ENCODE data around the gene SOX15.

- TF ChIP-seq POLR2AphosphoS5 (IDR thresholded peaks at IDR 0.05; ENCODE audit: low read depth, low read length), result no peak
- TF ChIP-seq HBP1 (CRISPR knock-in tag; IDR thresholded peaks at IDR 0.05; ENCODE audit: low read depth), result no peak
- no peak for TF ChIP-seq CTCF (CRISPR knock-in tag; IDR thresholded peaks at IDR 0.05)
- TF ChIP-seq NCOA2 (CRISPR knock-in tag; IDR thresholded peaks at IDR 0.05), result no peak
- no peak for TF ChIP-seq MYC (CRISPR knock-in tag; IDR thresholded peaks at IDR 0.05; ENCODE audit: borderline replicate concordance)
- no peak for TF ChIP-seq DR1 (CRISPR knock-in tag; IDR thresholded peaks at IDR 0.05)
- TF ChIP-seq ZNF704 (CRISPR knock-in tag; IDR thresholded peaks at IDR 0.05; ENCODE audit: borderline replicate concordance), result no peak
- TF ChIP-seq KAT2B (IDR thresholded peaks at IDR 0.05; ENCODE audit: borderline replicate concordance, low read depth, low read length), result no peak
- TF ChIP-seq PCBP2 (optimal IDR thresholded peaks at IDR 0.05; ENCODE audit: low read depth, low read length, poor library complexity, severe bottlenecking), result no peak
- no peak for TF ChIP-seq STAT5B (CRISPR knock-in tag; IDR thresholded peaks at IDR 0.05)
- no peak for TF ChIP-seq FOSL2 (CRISPR knock-in tag; IDR thresholded peaks at IDR 0.05)
- no peak for TF ChIP-seq PBX3 (CRISPR knock-in tag; IDR thresholded peaks at IDR 0.05; ENCODE audit: borderline replicate concordance)
- TF ChIP-seq EZH2 (conservative IDR thresholded peaks at IDR 0.05; ENCODE audit: low read depth, low read length), result no peak
- TF ChIP-seq GPBP1L1 (CRISPR knock-in tag; IDR thresholded peaks at IDR 0.05), result no peak
These were observed 849 bp upstream of the SOX15 start for GRCh38 chr17:7590743-7591142.

Measured in HepG2 (cell line).